GM21825 (cell line): ENCODE data around the gene APOOL.
A peak's percentile ranks its signal among the peaks of the same experiment; 100 is the strongest.
"Not testable (repeated sequence)": the region's sequence is repeated elsewhere in the genome, so short reads cannot be mapped to it uniquely, and the experiment has no call there.

Experiments used
- ATAC-seq: cut with Tn5 transposase; IDR thresholded peaks from one replicate; pipeline ENCODE4 v1.9.1; 2021; ENCODE audit warnings: mild to moderate bottlenecking, moderate library complexity; ENCODE audit not compliant: unreplicated experiment

The APOOL gene

GRCh38 chrX:85003655-85004244, at the start of gene APOOL:
TSS of gene APOOL (plus strand) at chrX:85003877. CDS start at chrX:85003913, 36 bp downstream.
- ATAC-seq: peak; percentile 99

- ATAC-seq: no peak
These were observed 47.4 kb upstream of the APOOL start for GRCh38 chrX:84956304-84956703.

- no peak for ATAC-seq
These were observed 28.9 kb upstream of the APOOL start for GRCh38 chrX:84974803-84975202.

- not testable (repeated sequence) for ATAC-seq
These were observed 11.9 kb upstream of the APOOL start for GRCh38 chrX:84991739-84992138.

- no peak for ATAC-seq
These were observed 10.5 kb upstream of the APOOL start for GRCh38 chrX:84993150-84993549.

- no peak for ATAC-seq
These were observed 2.3 kb upstream of the APOOL start for GRCh38 chrX:85001344-85001743.

GRCh38 chrX:85004255-85004654, 578 bp downstream of the APOOL start:
- ATAC-seq: no peak

- no peak for ATAC-seq
These were observed 8.4 kb downstream of the APOOL start for GRCh38 chrX:85012098-85012497.

GRCh38 chrX:85015351-85015750, 11.7 kb downstream of the APOOL start:
- not testable (repeated sequence) for ATAC-seq

GRCh38 chrX:85017721-85018120, 14.0 kb downstream of the APOOL start:
- no peak for ATAC-seq

GRCh38 chrX:85018471-85018870, 14.8 kb downstream of the APOOL start:
- ATAC-seq: no peak

- ATAC-seq: no peak
These were observed 16.5 kb downstream of the APOOL start for GRCh38 chrX:85020216-85020615.

- no peak for ATAC-seq
These were observed 20.4 kb downstream of the APOOL start for GRCh38 chrX:85024044-85024443.

- no peak for ATAC-seq
These were observed 20.9 kb downstream of the APOOL start for GRCh38 chrX:85024562-85024961.

GRCh38 chrX:85026170-85026569, 22.5 kb downstream of the APOOL start:
- ATAC-seq: no peak

- no peak for ATAC-seq
These were observed 25.4 kb downstream of the APOOL start for GRCh38 chrX:85029043-85029442.

GRCh38 chrX:85031505-85031904, 27.8 kb downstream of the APOOL start:
- no peak for ATAC-seq

GRCh38 chrX:85037114-85037513, 33.4 kb downstream of the APOOL start:
- ATAC-seq: no peak

- ATAC-seq: no peak
These were observed 48.0 kb downstream of the APOOL start for GRCh38 chrX:85051627-85052026.

GRCh38 chrX:85052205-85052604, 48.5 kb downstream of the APOOL start:
- no peak for ATAC-seq

- no peak for ATAC-seq
These were observed 49.1 kb downstream of the APOOL start for GRCh38 chrX:85052636-85053343.

- no peak for ATAC-seq
These were observed 62.0 kb downstream of the APOOL start for GRCh38 chrX:85065512-85066198.
